Mesenchymal stem cell (in vitro differentiated cells and primary cell): ENCODE results near the gene KCTD11.
A peak's percentile ranks its signal among the peaks of the same experiment; 100 is the strongest.

Experiments used
- DNase-seq: peaks from one replicate; pipeline ENCODE4 v3.0.0-alpha.2; 2013
- H2AFZ ChIP-seq: one replicate; pipeline ENCODE4 v1.6.1; 2013; ENCODE audit warnings: low read depth, mild to moderate bottlenecking, control low read depth, inconsistent platforms, low read length, moderate library complexity
- H2AK5ac ChIP-seq: 2 replicates; pipeline ENCODE4 v1.6.1; 2013; ENCODE audit warnings: low read length, moderate library complexity, mild to moderate bottlenecking, inconsistent platforms; ENCODE audit not compliant: severe bottlenecking
- H2BK120ac ChIP-seq: one replicate; pipeline ENCODE4 v1.6.1; 2013; ENCODE audit warnings: low read depth, mild to moderate bottlenecking, inconsistent platforms, low read length, moderate library complexity
- H2BK12ac ChIP-seq, 2 experiments: one replicate each; pipeline ENCODE4 v1.6.1; 2013; ENCODE audit warnings: inconsistent platforms in 2 of 2, low read length in 2 of 2, mild to moderate bottlenecking in 2 of 2, moderate library complexity in 2 of 2, control low read depth in 1 of 2
- H2BK15ac ChIP-seq: one replicate; pipeline ENCODE4 v1.6.1; 2013; ENCODE audit warnings: mild to moderate bottlenecking, low read depth, inconsistent platforms; ENCODE audit not compliant: poor library complexity, severe bottlenecking
- H2BK5ac ChIP-seq: 2 replicates; pipeline ENCODE4 v1.6.1; 2013; ENCODE audit warnings: low read depth, mild to moderate bottlenecking, low read length, control low read depth, inconsistent platforms; ENCODE audit not compliant: poor library complexity, severe bottlenecking
- H3K14ac ChIP-seq, 2 experiments: one replicate each; pipeline ENCODE4 v1.6.1; 2013; ENCODE audit warnings: inconsistent platforms in 2 of 2, low read length in 2 of 2, control low read depth in 1 of 2, mild to moderate bottlenecking in 1 of 2, moderate library complexity in 1 of 2
- H3K18ac ChIP-seq, 2 experiments: one replicate each; pipeline ENCODE4 v1.6.1; 2013; ENCODE audit warnings: inconsistent platforms in 2 of 2, low read length in 2 of 2, control low read depth in 1 of 2, low read depth in 1 of 2, mild to moderate bottlenecking in 1 of 2
- H3K23ac ChIP-seq, 2 experiments: one replicate each; pipeline ENCODE4 v1.6.1; 2013; ENCODE audit warnings: inconsistent platforms in 2 of 2, low read length in 2 of 2, mild to moderate bottlenecking in 2 of 2, moderate library complexity in 2 of 2, control low read depth in 1 of 2
- H3K27ac ChIP-seq: 2 replicates; pipeline ENCODE4 v1.5.1; 2013; ENCODE audit warnings: mild to moderate bottlenecking, moderate library complexity, low read length, control low read depth, inconsistent platforms; ENCODE audit not compliant: poor library complexity, severe bottlenecking
- H3K27me3 ChIP-seq, 2 experiments: 2 replicates each; pipeline versions ENCODE4 v1.6.1 to v1.7.0; 2013; ENCODE audit warnings: low read length in 2 of 2, mild to moderate bottlenecking in 2 of 2, moderate library complexity in 2 of 2, control low read depth in 1 of 2, inconsistent platforms in 1 of 2; ENCODE audit not compliant: control insufficient read depth in 1 of 2, insufficient read depth in 1 of 2
- H3K36me3 ChIP-seq, 2 experiments: 2 replicates each; pipeline versions ENCODE4 v1.6.1 to v1.7.0; 2013; ENCODE audit warnings: low read length in 2 of 2, control low read depth in 1 of 2, inconsistent platforms in 1 of 2, low read depth in 1 of 2, mild to moderate bottlenecking in 1 of 2; ENCODE audit not compliant: insufficient read depth in 2 of 2, control insufficient read depth in 1 of 2
- H3K4ac ChIP-seq, 2 experiments: one replicate each; pipeline ENCODE4 v1.6.1; 2013; ENCODE audit warnings: inconsistent platforms in 2 of 2, low read length in 2 of 2, mild to moderate bottlenecking in 2 of 2, moderate library complexity in 2 of 2, control low read depth in 1 of 2, low read depth in 1 of 2
- H3K4me1 ChIP-seq: 2 replicates; pipeline ENCODE4 v1.6.1; 2013; ENCODE audit warnings: low read depth, low read length, control low read depth; ENCODE audit not compliant: control insufficient read depth, insufficient read depth
- H3K4me2 ChIP-seq: 2 replicates; pipeline ENCODE4 v1.6.1; 2013; ENCODE audit warnings: low read length, mild to moderate bottlenecking, inconsistent platforms; ENCODE audit not compliant: poor library complexity, severe bottlenecking
- H3K4me3 ChIP-seq, 2 experiments: 2 replicates each; pipeline versions ENCODE4 v1.5.1 to v1.7.0; 2013; ENCODE audit warnings: low read length in 2 of 2, mild to moderate bottlenecking in 2 of 2, control low read depth in 1 of 2, low read depth in 1 of 2; ENCODE audit not compliant: insufficient read depth in 1 of 2
- H3K79me1 ChIP-seq: replicated peaks from 2 replicates; pipeline ENCODE4 v1.6.1; 2013; ENCODE audit warnings: mild to moderate bottlenecking, control low read depth, low read length, inconsistent platforms; ENCODE audit not compliant: poor library complexity, severe bottlenecking
- H3K9ac ChIP-seq: 2 replicates; pipeline ENCODE4 v1.7.0; 2013; ENCODE audit warnings: mild to moderate bottlenecking, low read length, moderate library complexity
- H3K9me3 ChIP-seq: 2 replicates; pipeline ENCODE4 v1.7.0; 2013; ENCODE audit warnings: mild to moderate bottlenecking, low read length; ENCODE audit not compliant: control insufficient read depth
- H4K8ac ChIP-seq: one replicate; pipeline ENCODE4 v1.6.1; 2013; ENCODE audit warnings: inconsistent platforms, mild to moderate bottlenecking, low read length, moderate library complexity
- H4K91ac ChIP-seq: one replicate; pipeline ENCODE4 v1.6.1; 2013; ENCODE audit warnings: mild to moderate bottlenecking, low read length, inconsistent platforms
- WGBS: methylation state at CpG from one replicate; pipeline ENCODE4 v1.1.7; 2013; ENCODE audit warnings: mixed read lengths; 5-methylcytosine and 5-hydroxymethylcytosine counted together

Gene KCTD11

DNA sequence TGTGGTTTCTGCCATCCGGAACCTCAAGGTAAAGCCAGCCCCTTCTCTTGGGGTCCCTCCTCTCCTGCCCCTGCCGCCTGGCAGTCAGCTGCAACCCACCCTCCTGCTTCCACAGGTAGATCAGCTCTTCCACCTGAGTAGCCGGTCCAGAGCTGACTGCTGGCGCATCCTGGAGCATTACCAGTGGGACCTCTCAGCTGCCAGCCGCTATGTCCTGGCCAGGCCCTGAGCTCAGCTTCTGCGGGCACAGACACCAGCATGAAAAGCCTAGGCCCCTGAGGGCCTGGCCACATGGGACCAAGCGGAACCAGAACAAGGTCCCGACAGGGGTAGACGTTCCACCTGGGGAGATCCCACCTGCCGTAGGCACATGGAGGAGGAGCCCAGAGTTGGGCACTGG lies 36.9 kb downstream of the KCTD11 start:
- Histone ChIP-seq H3K4me3 (no peak overlapping the region), H3K23ac (no peak overlapping the region), H4K91ac (no peak overlapping the region), H3K4me1 (peaks cover 23% of the 10 kb centered on the region), H3K9ac (no peak overlapping the region), H3K14ac (no peak overlapping the region), H2BK120ac (no peak overlapping the region), H3K27ac (no peak overlapping the region), H2BK15ac (no peak overlapping the region), H4K8ac (no peak overlapping the region), H2AK5ac (no peak overlapping the region), H3K36me3 (peaks cover 46 to 67% of the 10 kb centered on the region in 2 experiments), H2BK5ac (no peak overlapping the region), H3K4ac (no peak overlapping the region), H3K27me3 (no peaks in the 10 kb centered on the region), H3K79me1 (peaks cover 22% of the 10 kb centered on the region), H2BK12ac (no peak overlapping the region), H2AFZ (no peak overlapping the region), H3K18ac (no peak overlapping the region), H3K9me3 (no peaks in the 10 kb centered on the region), H3K4me2 (no peak overlapping the region)
- WGBS, result 98% methylated on average over 10 of the region's 10 CpGs
- no peak for DNase-seq

DNA sequence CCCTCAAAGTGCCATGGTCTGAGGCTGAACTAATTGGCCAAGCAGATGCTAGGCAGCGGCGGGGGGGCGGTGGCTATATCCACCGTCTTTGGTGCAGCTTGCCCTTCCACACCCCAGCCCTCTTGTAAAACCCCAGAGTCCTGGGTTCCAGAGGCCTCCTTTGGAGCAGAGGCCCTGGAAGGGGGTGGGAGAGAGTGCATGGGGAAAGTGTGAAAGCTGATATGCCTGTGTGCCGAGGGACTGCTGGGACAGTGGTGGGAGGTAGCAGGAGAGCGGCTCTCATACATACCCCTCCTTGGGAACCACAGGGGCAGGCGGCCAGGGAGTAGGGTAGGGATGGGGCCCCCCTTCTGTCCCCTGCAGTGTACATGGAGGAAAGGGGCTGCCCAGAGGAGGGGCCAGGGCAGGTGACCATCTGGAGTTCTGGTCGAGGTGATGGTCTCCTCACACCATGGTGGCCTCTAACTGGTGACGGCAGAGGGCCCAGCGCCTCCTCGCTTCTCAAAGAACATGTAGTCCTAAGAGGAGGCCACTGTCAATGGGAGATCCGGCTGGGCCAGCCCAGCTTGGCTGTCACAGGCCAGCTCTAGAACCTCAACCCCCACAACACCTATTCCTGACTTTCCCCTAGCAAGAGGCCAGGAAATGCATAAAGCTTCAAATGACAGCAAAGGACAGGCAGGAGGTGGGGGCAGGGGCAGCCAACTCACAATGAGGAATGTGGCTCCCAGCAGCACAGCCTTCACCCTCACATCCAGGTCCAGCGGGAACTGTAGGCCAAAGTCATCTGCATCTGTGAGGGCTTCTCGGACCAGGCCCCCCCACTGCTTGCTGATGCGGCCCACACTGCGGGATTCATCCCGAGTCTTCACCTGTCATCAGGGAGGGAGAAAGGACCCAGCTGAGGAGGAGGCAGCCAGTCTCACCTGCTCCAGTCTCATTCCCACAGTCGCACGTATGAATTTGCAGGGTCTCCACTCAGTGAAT lies 38.3 kb downstream of the KCTD11 start:
- Histone ChIP-seq H3K9ac (no peak overlapping the region), H3K27ac (no peak overlapping the region), H2AFZ (no peak overlapping the region), H3K14ac (no peak overlapping the region), H3K23ac (peak overlapping the region in 1 of 2 experiments; percentile 35), H2BK15ac (no peak overlapping the region), H2BK120ac (no peak overlapping the region), H3K4me3 (no peak overlapping the region), H3K9me3 (no peaks in the 10 kb centered on the region), H2AK5ac (no peak overlapping the region), H3K4me1 (peaks cover 21% of the 10 kb centered on the region), H3K18ac (no peak overlapping the region), H2BK12ac (no peak overlapping the region), H3K36me3 (peaks cover 46 to 67% of the 10 kb centered on the region in 2 experiments), H4K91ac (peak overlapping the region; percentile 52), H3K27me3 (no peaks in the 10 kb centered on the region), H3K4me2 (no peak overlapping the region), H3K79me1 (peaks cover 22% of the 10 kb centered on the region), H3K4ac (no peak overlapping the region), H4K8ac (no peak overlapping the region), H2BK5ac (no peak overlapping the region)
- 93% methylated on average over 17 of the region's 19 CpGs for WGBS
- DNase-seq, result no peak

DNA sequence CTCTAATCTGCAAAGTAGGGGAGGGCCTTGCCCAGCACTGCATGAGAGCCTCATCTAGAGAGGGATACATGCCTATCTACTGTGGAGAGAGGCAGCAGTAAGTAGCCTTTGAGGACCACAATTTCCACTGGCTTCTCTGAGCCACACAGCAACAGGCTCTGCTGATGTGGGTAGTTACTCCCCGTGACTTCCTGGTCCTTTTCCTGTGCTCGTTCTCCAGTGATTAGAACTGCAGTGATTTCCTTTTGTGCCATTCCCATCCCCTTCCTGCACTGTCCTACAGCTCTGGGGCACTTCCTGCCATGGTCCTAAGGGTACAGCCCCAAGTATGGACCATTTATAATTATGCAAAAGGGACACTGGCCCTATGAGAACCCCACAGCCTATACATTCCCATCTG lies 39.3 kb downstream of the KCTD11 start:
- peaks cover 22% of the 10 kb centered on the region for H3K79me1 ChIP-seq
- H2BK120ac ChIP-seq, result no peak overlapping the region
- H3K4me1 ChIP-seq, result peaks cover 21% of the 10 kb centered on the region
- peaks cover 46 to 63% of the 10 kb centered on the region in 2 experiments for H3K36me3 ChIP-seq
- no peak overlapping the region for H2AFZ ChIP-seq
- H3K4me3 ChIP-seq, result no peak overlapping the region
- H3K4me2 ChIP-seq, result no peak overlapping the region
- no peak overlapping the region for H3K18ac ChIP-seq
- DNase-seq, result no peak
- H3K9ac ChIP-seq, result no peak overlapping the region
- no peaks in the 10 kb centered on the region for H3K9me3 ChIP-seq
- no peak overlapping the region for H4K8ac ChIP-seq
- no peak overlapping the region for H2AK5ac ChIP-seq
- no peak overlapping the region for H3K27ac ChIP-seq
- no peak overlapping the region for H2BK12ac ChIP-seq
- no peak overlapping the region for H3K4ac ChIP-seq
- no peak overlapping the region for H3K23ac ChIP-seq
- no peak overlapping the region for H3K14ac ChIP-seq
- no peaks in the 10 kb centered on the region for H3K27me3 ChIP-seq
- 71% methylated on average over 2 of the region's 2 CpGs for WGBS
- H2BK5ac ChIP-seq, result no peak overlapping the region
- no peak overlapping the region for H2BK15ac ChIP-seq
- H4K91ac ChIP-seq, result no peak overlapping the region
